Pancreas (tissue), 10 donors: Measurements from ENCODE around the gene L3MBTL1. TPM values are rescaled to one million over a fixed set of nuclear protein-coding genes. Genes with fewer than 3 reads are reported as not detected.

Experiments used
- ATAC-seq, 4 donors: fragments of 200-7000 bp; cut with Tn5 transposase; one replicate each; pipeline versions ENCODE4 v1.8.0 to v1.9.1; 2020; ENCODE audit warnings: mild to moderate bottlenecking in 4 of 4, moderate library complexity in 4 of 4
- DNase-seq, 6 donors: peaks; one replicate each; pipeline ENCODE4 v3.0.0-alpha.2; 2020
- FAIRE-seq: peaks from 2 replicates; lab custom pipeline; 2012; peaks lifted over from hg19 to GRCh38; lab: Jason Lieb, UNC
- H3K27ac ChIP-seq, 4 donors: fragments of 200-600 bp; sonication (generic); 1 replicate in 3 of 4; 2 replicates in 1 of 4; pipeline versions ENCODE4 v1.5.0 to v1.8.0; 2020
- H3K27me3 ChIP-seq, 4 donors: fragments of 200-600 bp; one replicate each; pipeline ENCODE4 v1.8.0; 2021
- H3K36me3 ChIP-seq, 3 donors: fragments of 200-600 bp; sonication (generic) in 1 of 3; one replicate each; pipeline versions ENCODE4 v1.5.0 to v1.8.0; 2020 to 2021
- H3K4me1 ChIP-seq, 3 donors: fragments of 200-600 bp; one replicate each; pipeline ENCODE4 v1.8.0; 2021
- H3K4me3 ChIP-seq, 4 donors: fragments of 200-600 bp; sonication (generic) in 2 of 4; one replicate each; pipeline versions ENCODE4 v1.5.0 to v1.8.0; 2020 to 2021
- H3K9me3 ChIP-seq, 4 donors: fragments of 200-600 bp; one replicate each; pipeline ENCODE4 v1.8.0; 2021
- CTCF ChIP-seq, 4 donors: fragments of 200-600 bp; sonication (generic) in 3 of 4; IDR thresholded peaks; one replicate each; pipeline versions ENCODE4 v1.5.0 to v1.8.0; 2021; ENCODE audit warnings: antibody characterized with exemption in 4 of 4
- WGBS, 2 donors: extraction: QIAGEN DNeasy Blood & Tissue Kit; methylation state at CpG; one replicate each; pipeline ENCODE4 v1.1.7; 2013; 5-methylcytosine and 5-hydroxymethylcytosine counted together
- intact Hi-C, 3 donors: fragments of 100-400 bp; cut with DNase I; formaldehyde crosslinking; loops; one replicate each; pipeline versions ENCODE4 v1.11.1 to v1.14.2; 2022
- polyA plus RNA-seq, 2 donors: library from polyadenylated mRNA; stranded (reverse); fragments of 200-250 nt; gene quantifications; one replicate each; pipeline ENCODE4 v1.2.3, GENCODE V29; 2013
- total RNA-seq, 6 donors: library from RNA; stranded (reverse); fragmentation: NEBNext Ultra II Directional in 4 of 6; extraction: Animal tissue kit (Norgen Biotek cat#: 25700) in 4 of 6; gene quantifications; one replicate each; pipeline versions ENCODE4 v1.2.1 to v1.2.4, GENCODE V29; 2021 to 2023
- donor health status: healthy with polysubstance abuse.
- donor health status: DM: no; HTN: no; CAD: no; lungs with moderate emphysema.
- donor health status: DM: no; HTN: no; CAD: no.
- donor health status: control.
- donor health status: control.
- donor health status: Bipolar disorder and iron deficiency.
- donor health status: DM: yes; HTN: yes; CAD: no.
- donor health status: DM: no; HTN: no; CAD: no.
- donor health status: DM: no; HTN: no; CAD: no.
- donor health status: DM: yes; HTN: yes; CAD: no.

Gene L3MBTL1
- total and polyA plus RNA-seq, 8 donors: 3.4 to 10.7 (median 5.6) TPM

DNA sequence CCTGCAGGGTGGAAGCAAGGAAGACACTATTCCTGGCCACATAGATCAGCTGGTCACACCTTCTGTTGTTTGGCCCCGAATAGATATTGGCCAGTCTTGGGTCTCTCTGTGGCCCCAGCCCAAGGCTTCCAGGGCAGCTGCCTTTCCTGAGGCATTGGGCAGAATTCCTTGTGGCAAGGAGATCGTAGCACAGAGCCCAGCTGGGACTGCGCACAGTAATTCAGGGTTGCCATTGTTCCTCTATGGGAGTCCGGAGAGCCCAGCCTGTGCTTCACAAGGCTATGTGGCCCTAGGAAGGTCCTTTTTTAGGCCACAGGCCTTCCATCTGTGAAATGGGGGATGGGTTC is 58.2 kb downstream of the L3MBTL1 start:
- Histone ChIP-seq H3K9me3 (no peaks in the 10 kb centered on the region), H3K27me3 (no peaks in the 10 kb centered on the region), H3K36me3 (peaks cover 0 to 25% (median 8%) of the 10 kb centered on the region in 3 donors), H3K4me1 (peaks cover 0 to 4% (median 2%) of the 10 kb centered on the region in 3 donors), H3K4me3 (no peak overlapping the region), H3K27ac (no peak overlapping the region)
- WGBS, 2 donors: 71 to 88% methylated on average over 4 of the region's 4 CpGs
- TF ChIP-seq CTCF (IDR thresholded peaks at IDR 0.05): no peak
- ATAC-seq (no peak), FAIRE-seq (no peak), DNase-seq (no peak)
- intact Hi-C loops: no loop called here

GRCh38 chr20:43567477-43567876 is 60.0 kb downstream of the L3MBTL1 start:
- WGBS, 2 donors: 90 to 94% methylated on average over 9 of the region's 9 CpGs
- FAIRE-seq: no peak
- Histone ChIP-seq H3K27me3 (no peaks in the 10 kb centered on the region), H3K36me3 (peaks cover 0 to 25% (median 8%) of the 10 kb centered on the region in 3 donors), H3K27ac (no peak overlapping the region), H3K4me3 (no peak overlapping the region), H3K9me3 (no peaks in the 10 kb centered on the region), H3K4me1 (no peaks in the 10 kb centered on the region)
- DNase-seq: no peak
- intact Hi-C loops: no loop called here
- TF ChIP-seq CTCF (IDR thresholded peaks at IDR 0.05): no peak
- no peak for ATAC-seq

- intact Hi-C loops: no loop called here
- peaks cover 0 to 25% (median 8%) of the 10 kb centered on the region in 3 donors for H3K36me3 ChIP-seq
- no peaks in the 10 kb centered on the region for H3K4me1 ChIP-seq
- H3K27me3 ChIP-seq: no peaks in the 10 kb centered on the region
- FAIRE-seq: no peak
- H3K4me3 ChIP-seq: no peak overlapping the region
- no peak for DNase-seq
- H3K27ac ChIP-seq: no peak overlapping the region
- H3K9me3 ChIP-seq: no peaks in the 10 kb centered on the region
- ATAC-seq: no peak
- 93 to 94% methylated on average over 4 of the region's 4 CpGs for WGBS, 2 donors
- no peak for TF ChIP-seq CTCF (IDR thresholded peaks at IDR 0.05)
These were observed 61.2 kb downstream of the L3MBTL1 start for GRCh38 chr20:43568706-43569105.

GRCh38 chr20:43569282-43569681 is 61.8 kb downstream of the L3MBTL1 start:
- no peak for DNase-seq
- WGBS, 2 donors: 92 to 96% methylated on average over 10 of the region's 10 CpGs
- no peak for ATAC-seq
- FAIRE-seq: no peak
- H3K27ac ChIP-seq: no peak overlapping the region
- no peaks in the 10 kb centered on the region for H3K27me3 ChIP-seq
- H3K36me3 ChIP-seq: peaks cover 0 to 25% (median 8%) of the 10 kb centered on the region in 3 donors
- H3K4me1 ChIP-seq: no peaks in the 10 kb centered on the region
- intact Hi-C loops: no loop called here
- H3K9me3 ChIP-seq: no peaks in the 10 kb centered on the region
- H3K4me3 ChIP-seq: no peak overlapping the region
- no peak for TF ChIP-seq CTCF (IDR thresholded peaks at IDR 0.05)

DNA sequence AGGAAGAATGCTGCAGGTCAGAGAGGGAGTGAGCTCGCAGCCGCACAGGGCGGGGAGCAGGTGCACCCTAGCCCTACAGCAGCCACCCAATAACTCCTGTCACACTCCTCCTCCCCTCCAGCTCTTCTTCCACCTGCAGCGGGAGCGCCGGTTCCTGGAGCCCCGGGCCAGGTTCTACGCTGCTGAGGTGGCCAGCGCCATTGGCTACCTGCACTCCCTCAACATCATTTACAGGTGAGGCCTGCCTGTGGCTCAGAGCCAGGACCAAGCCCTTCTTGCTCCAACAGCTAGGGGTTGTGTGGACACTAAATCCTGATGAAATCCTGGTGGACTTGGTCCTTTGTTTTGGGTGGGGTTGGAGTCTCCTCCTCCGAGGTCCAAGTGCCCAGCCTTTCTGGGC is 63.0 kb downstream of the L3MBTL1 start:
- ATAC-seq (no peak), FAIRE-seq (no peak), DNase-seq (no peak)
- Histone ChIP-seq H3K36me3 (peaks cover 0 to 31% (median 8%) of the 10 kb centered on the region in 3 donors), H3K4me3 (no peak overlapping the region), H3K4me1 (no peaks in the 10 kb centered on the region), H3K9me3 (no peaks in the 10 kb centered on the region), H3K27ac (no peak overlapping the region), H3K27me3 (no peaks in the 10 kb centered on the region)
- intact Hi-C loops: no loop called here
- no peak for TF ChIP-seq CTCF (IDR thresholded peaks at IDR 0.05)
- WGBS, 2 donors: 88 to 92% methylated on average over 10 of the region's 10 CpGs
